Esophagus muscularis mucosa (tissue), 3 donors: Measurements from ENCODE around the gene REX1BD.

ENCODE experiments used
- CTCF ChIP-seq, 3 experiments: fragments of 200-600 bp in 2 of 3; fragments of 450-650 bp in 1 of 3; sonication (generic) in 2 of 3; IDR thresholded peaks; one replicate each; pipeline ENCODE4 v1.5.1; 2017 to 2019; ENCODE audit warnings: antibody characterized with exemption in 3 of 3, mild to moderate bottlenecking in 2 of 3, moderate library complexity in 1 of 3
- POLR2A ChIP-seq: fragments of 450-650 bp; IDR thresholded peaks from one replicate; pipeline ENCODE4 v1.6.1; 2017; ENCODE audit warnings: antibody characterized with exemption, moderate library complexity, mild to moderate bottlenecking, low read depth
- POLR2AphosphoS5 ChIP-seq, 2 donors: sonication (generic); formaldehyde crosslinking; IDR thresholded peaks; one replicate each; pipeline ENCODE4 v1.6.1; 2017; ENCODE audit warnings: antibody characterized with exemption in 2 of 2

GRCh38 chr19:18568367-18568766 lies 20.2 kb upstream of the REX1BD start:
- TF ChIP-seq CTCF (IDR thresholded peaks at IDR 0.05) (no peak), POLR2AphosphoS5 (IDR thresholded peaks at IDR 0.05) (no peak), POLR2A (no peak)
